ENCODE measurements around the gene OTUD6A. TPM values are rescaled to one million over a fixed set of nuclear protein-coding genes. Genes with fewer than 3 reads are reported as not detected.

The OTUD6A gene
- total and polyA plus RNA-seq, 2 donors (not counting 1 experiment from before 2014, with no cell fraction given) = not detected

DNA sequence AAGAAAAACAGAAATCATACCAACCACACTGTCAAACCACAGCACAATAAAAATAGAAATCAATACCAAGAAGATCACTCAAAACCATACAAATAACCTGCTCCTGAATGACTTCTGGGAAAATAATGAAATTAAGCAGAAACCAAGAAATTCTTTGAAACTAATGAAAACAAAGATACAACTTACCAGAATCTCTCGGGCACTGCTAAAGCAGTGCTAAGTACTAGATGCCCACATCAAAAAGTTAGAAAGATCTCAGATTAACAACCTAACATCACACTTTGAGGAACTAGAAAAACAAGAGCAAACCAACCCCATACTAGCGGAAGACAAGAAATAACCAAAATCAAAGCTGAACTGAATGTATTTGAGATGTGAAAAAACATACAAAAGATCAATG lies 45.7 kb upstream of the OTUD6A start:
- Histone ChIP-seq H3K4me3 (replicated peaks in 1 of 4; ENCODE audit: control extremely low read depth in 1 of 4, insufficient read depth in 1 of 4, low read depth in 3 of 4, low read length in 4 of 4) (no peak overlapping the region), H2AFZ (ENCODE audit: low read length) (no peak overlapping the region), H3K36me3 (ENCODE audit: control insufficient read depth, insufficient read depth, low read length) (no peaks in the 10 kb centered on the region), H3K27me3 (ENCODE audit: control insufficient read depth, insufficient read depth, low read length) (no peaks in the 10 kb centered on the region), H4K20me1 (ENCODE audit: control insufficient read depth, extremely low read depth, insufficient read depth, low read length) (no peaks in the 10 kb centered on the region), H3K4me1 (ENCODE audit: control insufficient read depth, extremely low read depth, insufficient read depth, low read length) (no peaks in the 10 kb centered on the region), H3K27ac (ENCODE audit: insufficient read depth, low read length) (no peak overlapping the region), H3K4me2 (ENCODE audit: extremely low read depth, insufficient read depth, low read length) (no peak overlapping the region), H3K79me2 (ENCODE audit: control insufficient read depth, insufficient read depth, low read length) (no peaks in the 10 kb centered on the region), H3K9me3 (ENCODE audit: control insufficient read depth, insufficient read depth, low read depth, low read length) (no peaks in the 10 kb centered on the region), H3K9ac (ENCODE audit: insufficient read depth, low read length) (no peak overlapping the region)
- TF ChIP-seq EZH2 (IDR thresholded peaks at IDR 0.05; ENCODE audit: low read length, missing control alignments) (no peak), CTCF (conservative IDR thresholded peaks at IDR 0.05 in 1 of 2, IDR thresholded peaks at IDR 0.05 in 1 of 2; ENCODE audit: low read depth in 1 of 2, low read length in 2 of 2) (no peak)
- DNase-seq (ENCODE audit: low read depth in 2 of 2) = no peak

DNA sequence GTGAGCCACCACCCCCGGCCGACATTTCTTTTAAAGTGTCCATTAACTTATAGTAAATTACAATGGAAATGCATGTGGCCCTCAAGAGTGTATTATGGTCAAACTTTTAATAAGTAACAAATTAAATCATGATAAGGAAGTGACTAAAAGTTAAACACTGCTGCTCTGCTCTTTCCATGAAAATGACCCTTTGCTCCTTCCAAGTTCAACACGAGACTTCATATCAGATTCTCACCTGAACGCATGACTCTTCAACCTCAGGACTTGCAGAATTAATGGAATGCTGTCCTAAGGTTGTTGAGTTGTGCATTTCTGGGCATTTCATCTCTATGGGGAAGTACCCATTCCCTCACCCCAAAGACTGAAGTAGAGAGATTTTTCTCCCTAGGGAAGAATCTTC lies 39.6 kb upstream of the OTUD6A start:
- no peak overlapping the region for H3K9ac ChIP-seq (ENCODE audit: insufficient read depth, low read length)
- no peak overlapping the region for H2AFZ ChIP-seq (ENCODE audit: low read length)
- no peak overlapping the region for H3K4me3 ChIP-seq (replicated peaks in 1 of 4; ENCODE audit: control extremely low read depth in 1 of 4, insufficient read depth in 1 of 4, low read depth in 3 of 4, low read length in 4 of 4)
- H3K27me3 ChIP-seq (ENCODE audit: control insufficient read depth, insufficient read depth, low read length) = no peaks in the 10 kb centered on the region
- H3K4me1 ChIP-seq (ENCODE audit: control insufficient read depth, extremely low read depth, insufficient read depth, low read length) = no peaks in the 10 kb centered on the region
- H3K79me2 ChIP-seq (ENCODE audit: control insufficient read depth, insufficient read depth, low read length) = no peaks in the 10 kb centered on the region
- H3K27ac ChIP-seq (ENCODE audit: insufficient read depth, low read length) = no peak overlapping the region
- no peaks in the 10 kb centered on the region for H3K9me3 ChIP-seq (ENCODE audit: control insufficient read depth, insufficient read depth, low read depth, low read length)
- TF ChIP-seq CTCF (conservative IDR thresholded peaks at IDR 0.05 in 1 of 2, IDR thresholded peaks at IDR 0.05 in 1 of 2; ENCODE audit: low read depth in 1 of 2, low read length in 2 of 2) = no peak
- TF ChIP-seq EZH2 (IDR thresholded peaks at IDR 0.05; ENCODE audit: low read length, missing control alignments) = no peak
- H3K36me3 ChIP-seq (ENCODE audit: control insufficient read depth, insufficient read depth, low read length) = no peaks in the 10 kb centered on the region
- no peak for DNase-seq (ENCODE audit: low read depth in 2 of 2)
- H3K4me2 ChIP-seq (ENCODE audit: extremely low read depth, insufficient read depth, low read length) = no peak overlapping the region
- H4K20me1 ChIP-seq (ENCODE audit: control insufficient read depth, extremely low read depth, insufficient read depth, low read length) = no peaks in the 10 kb centered on the region

- DNase-seq (ENCODE audit: low read depth in 2 of 2) = peak in 1 of 2 donors; percentile 4
- Histone ChIP-seq H3K36me3 (ENCODE audit: control insufficient read depth, insufficient read depth, low read length) (no peaks in the 10 kb centered on the region), H3K9me3 (ENCODE audit: control insufficient read depth, insufficient read depth, low read depth, low read length) (no peaks in the 10 kb centered on the region), H3K27me3 (ENCODE audit: control insufficient read depth, insufficient read depth, low read length) (no peaks in the 10 kb centered on the region), H3K9ac (ENCODE audit: insufficient read depth, low read length) (no peak overlapping the region), H3K79me2 (ENCODE audit: control insufficient read depth, insufficient read depth, low read length) (no peaks in the 10 kb centered on the region), H3K4me1 (ENCODE audit: control insufficient read depth, extremely low read depth, insufficient read depth, low read length) (no peaks in the 10 kb centered on the region), H3K4me3 (replicated peaks in 1 of 4; ENCODE audit: control extremely low read depth in 1 of 4, insufficient read depth in 1 of 4, low read depth in 3 of 4, low read length in 4 of 4) (no peak overlapping the region), H2AFZ (ENCODE audit: low read length) (no peak overlapping the region), H3K4me2 (ENCODE audit: extremely low read depth, insufficient read depth, low read length) (no peak overlapping the region), H3K27ac (ENCODE audit: insufficient read depth, low read length) (no peak overlapping the region), H4K20me1 (ENCODE audit: control insufficient read depth, extremely low read depth, insufficient read depth, low read length) (no peaks in the 10 kb centered on the region)
- TF ChIP-seq CTCF (conservative IDR thresholded peaks at IDR 0.05 in 1 of 2, IDR thresholded peaks at IDR 0.05 in 1 of 2; ENCODE audit: low read depth in 1 of 2, low read length in 2 of 2) = no peak
- TF ChIP-seq EZH2 (IDR thresholded peaks at IDR 0.05; ENCODE audit: low read length, missing control alignments) = no peak
Measured at GRCh38 chrX:70025464-70025863, 36.8 kb upstream of the OTUD6A start.

Measured in fibroblast of lung (primary cell).